OCI-LY7 (cell line): ENCODE data around the gene NHERF2. TPM values are rescaled to one million over a fixed set of nuclear protein-coding genes. Genes with fewer than 3 reads are reported as not detected.

Source experiments
- BruUV-seq: library from RNA; stranded (reverse); fragments of 400-500 nt; replicated peaks from 2 replicates; lab custom pipeline; 2021; lab: Mats Ljungman, UMichigan
- CTCF ChIA-PET: fragments of 300-600 bp; sonication (Branson Sonifier 250); formaldehyde crosslinking; loops from one replicate; lab custom pipeline; 2022; ENCODE audit warnings: antibody characterized with exemption; ENCODE audit not compliant: unreplicated experiment; lab: Charles Lee
- POLR2A ChIA-PET: fragments of 300-600 bp; sonication (Branson Sonifier 250); formaldehyde crosslinking; loops from one replicate; lab custom pipeline; 2022; ENCODE audit warnings: antibody characterized with exemption; lab: Charles Lee
- DNase-seq: peaks from one replicate; pipeline ENCODE4 v3.0.0-alpha.2; 2015; ENCODE audit warnings: low spot score
- H2AFZ ChIP-seq: fragments of 200-600 bp; sonication (generic), shearing (Covaris generic); 2 replicates; pipeline ENCODE4 v1.6.1; 2014; ENCODE audit warnings: mild to moderate bottlenecking, antibody characterized with exemption, low read length, moderate library complexity
- H3K27ac ChIP-seq: fragments of 200-600 bp; sonication (generic); 2 replicates; pipeline ENCODE4 v1.5.1; 2014; ENCODE audit warnings: mixed run types, low read depth, mild to moderate bottlenecking, moderate library complexity, low read length, inconsistent platforms; ENCODE audit not compliant: poor library complexity, severe bottlenecking
- H3K36me3 ChIP-seq: fragments of 200-600 bp; sonication (generic); 2 replicates; pipeline ENCODE4 v1.6.1; 2014; ENCODE audit warnings: mild to moderate bottlenecking, antibody characterized with exemption, low read length, moderate library complexity, mixed read lengths; ENCODE audit not compliant: insufficient read depth
- H3K4me1 ChIP-seq: fragments of 200-600 bp; sonication (generic); 2 replicates; pipeline ENCODE4 v1.5.1; 2014; ENCODE audit warnings: mild to moderate bottlenecking, low read length; ENCODE audit not compliant: insufficient read depth, poor library complexity, severe bottlenecking
- H3K4me2 ChIP-seq: fragments of 200-600 bp; sonication (generic); 2 replicates; pipeline ENCODE4 v1.6.1; 2014; ENCODE audit warnings: mild to moderate bottlenecking, low read length
- H3K4me3 ChIP-seq: fragments of 200-600 bp; sonication (generic); 2 replicates; pipeline ENCODE4 v1.5.1; 2014; ENCODE audit warnings: mild to moderate bottlenecking, low read depth, low read length; ENCODE audit not compliant: poor library complexity, severe bottlenecking
- H3K79me2 ChIP-seq: fragments of 200-600 bp; sonication (generic); 2 replicates; pipeline ENCODE4 v1.6.1; 2016; ENCODE audit warnings: low read depth, mild to moderate bottlenecking, low read length, moderate library complexity, mixed read lengths; ENCODE audit not compliant: insufficient read depth
- H3K9me2 ChIP-seq: fragments of 200-600 bp; sonication (generic); 2 replicates; pipeline ENCODE4 v1.6.1; 2016; ENCODE audit warnings: mild to moderate bottlenecking, low read length, mixed read lengths; ENCODE audit not compliant: insufficient read depth
- H3K9me3 ChIP-seq: fragments of 200-600 bp; sonication (generic); 2 replicates; pipeline ENCODE4 v1.6.1; 2014; ENCODE audit warnings: mild to moderate bottlenecking, mixed run types, low read length, mixed read lengths
- H4K20me1 ChIP-seq: fragments of 200-600 bp; sonication (generic); 2 replicates; pipeline ENCODE4 v1.6.1; 2014; ENCODE audit warnings: mild to moderate bottlenecking, antibody characterized with exemption, low read length, moderate library complexity, mixed read lengths; ENCODE audit not compliant: insufficient read depth
- CTCF ChIP-seq: fragments of 200-600 bp; sonication (generic); conservative IDR thresholded peaks from 2 replicates; pipeline ENCODE4 v1.5.1; 2014; ENCODE audit warnings: mild to moderate bottlenecking, antibody characterized with exemption, low read length, moderate library complexity, mixed read lengths
- EZH2phosphoT487 ChIP-seq: fragments of 200-600 bp; sonication (generic); IDR thresholded peaks from 2 replicates; pipeline ENCODE4 v1.6.1; 2018; ENCODE audit warnings: low read depth, borderline replicate concordance, mild to moderate bottlenecking, mixed run types, antibody characterized with exemption, low read length, moderate library complexity, mixed read lengths
- intact Hi-C: fragments of 100-400 bp; cut with micrococcal nuclease; formaldehyde crosslinking; loops from one replicate; pipeline ENCODE4 v1.10.0; 2022; ENCODE audit not compliant: unreplicated experiment
- total RNA-seq, 2 experiments: library from RNA; depleted of rRNA in 1 of 2; stranded (reverse); fragments of >200 nt in 1 of 2; shearing (Covaris generic) in 1 of 2; gene quantifications; 2 replicates each; pipeline ENCODE4 v1.2.3, GENCODE V29; 2014 to 2022

NHERF2 gene
- total RNA-seq, 2 experiments from 2014 or later = 0.27 TPM; not detected in 1

GRCh38 chr16:2081201-2082084 lies 54.7 kb downstream of the NHERF2 start:
- Histone ChIP-seq H3K9me3 (no peaks in the 10 kb centered on the region), H3K79me2 (no peaks in the 10 kb centered on the region), H2AFZ (no peak overlapping the region), H4K20me1 (no peaks in the 10 kb centered on the region), H3K36me3 (peaks cover 17% of the 10 kb centered on the region; the same call in 1 of the 2 replicates), H3K9me2 (no peaks in the 10 kb centered on the region), H3K4me2 (no peak overlapping the region), H3K4me1 (no peaks in the 10 kb centered on the region), H3K27ac (no peak overlapping the region), H3K4me3 (no peak overlapping the region)
- TF ChIP-seq EZH2phosphoT487 (no peak), CTCF (no peak)
- no TSS peak for BruUV-seq
- ChIA-PET CTCF (no interaction called here), POLR2A (interaction anchor here (0.6 kb wide), 1 partner anchor 71 kb away, joined by 3 read pairs; no protein-coding TSS in a partner anchor)
- no peak for DNase-seq
- intact Hi-C loops = no loop called here

- Histone ChIP-seq H3K9me2 (no peaks in the 10 kb centered on the region), H3K9me3 (no peaks in the 10 kb centered on the region), H3K79me2 (no peaks in the 10 kb centered on the region), H3K4me2 (no peak overlapping the region), H3K4me1 (peaks cover 6% of the 10 kb centered on the region), H3K4me3 (no peak overlapping the region), H4K20me1 (no peaks in the 10 kb centered on the region), H2AFZ (no peak overlapping the region), H3K36me3 (peaks cover 26% of the 10 kb centered on the region; the same call in 1 of the 2 replicates), H3K27ac (no peak overlapping the region)
- ChIA-PET CTCF (no interaction called here), POLR2A (interaction anchor here (0.5 to 0.6 kb wide), 3 partner anchors 72 to 530 kb away, joined by 3 to 4 read pairs (median 3); no protein-coding TSS in a partner anchor)
- no peak for DNase-seq
- BruUV-seq = no TSS peak
- TF ChIP-seq EZH2phosphoT487 (no peak), CTCF (no peak)
- intact Hi-C loops = no loop called here
Measured at GRCh38 chr16:2082171-2082982, 55.7 kb downstream of the NHERF2 start.
